ENCODE data around the gene THADA. TPM values are rescaled to one million over a fixed set of nuclear protein-coding genes. Genes with fewer than 3 reads are reported as not detected.

THADA gene
- total RNA-seq, 2 donors from 2014 or later, result 41.1 to 54.3 TPM

GRCh38 chr2:43199492-43200488 is 396.0 kb downstream of the THADA start:
- no peaks in the 10 kb centered on the region for H3K4me1 ChIP-seq (replicated peaks)
- TF ChIP-seq CTCF (IDR thresholded peaks at IDR 0.05), result no peak
- TF ChIP-seq POLR2AphosphoS5 (IDR thresholded peaks at IDR 0.05), result no peak
- TF ChIP-seq POLR2A (IDR thresholded peaks at IDR 0.05), result no peak
- no peaks in the 10 kb centered on the region for H3K27me3 ChIP-seq (replicated peaks; ENCODE audit: insufficient read depth)
- H3K27ac ChIP-seq, result no peak overlapping the region
- no peaks in the 10 kb centered on the region for H3K36me3 ChIP-seq
- intact Hi-C loops (cut with DNase I), result no loop called here
- WGBS, result 78% methylated on average over 16 of the region's 16 CpGs
- no peak overlapping the region for H3K4me3 ChIP-seq
- DNase-seq (ENCODE audit: low spot score), result no peak
- H3K9me3 ChIP-seq, result no peaks in the 10 kb centered on the region

GRCh38 chr2:43198263-43198662 is 397.6 kb downstream of the THADA start:
- Histone ChIP-seq H3K4me1 (replicated peaks) (no peaks in the 10 kb centered on the region), H3K27me3 (replicated peaks; ENCODE audit: insufficient read depth) (no peaks in the 10 kb centered on the region), H3K36me3 (no peaks in the 10 kb centered on the region), H3K27ac (no peak overlapping the region), H3K4me3 (no peak overlapping the region), H3K9me3 (no peaks in the 10 kb centered on the region)
- intact Hi-C loops (cut with DNase I), result no loop called here
- WGBS, result 96% methylated on average over 6 of the region's 6 CpGs
- no peak for DNase-seq (ENCODE audit: low spot score)
- no peak for TF ChIP-seq CTCF (IDR thresholded peaks at IDR 0.05)
- no peak for TF ChIP-seq POLR2A (IDR thresholded peaks at IDR 0.05)
- no peak for TF ChIP-seq POLR2AphosphoS5 (IDR thresholded peaks at IDR 0.05)

- Histone ChIP-seq H3K4me3 (no peak overlapping the region), H3K27me3 (replicated peaks; ENCODE audit: insufficient read depth) (no peaks in the 10 kb centered on the region), H3K9me3 (no peaks in the 10 kb centered on the region), H3K4me1 (replicated peaks) (no peaks in the 10 kb centered on the region), H3K36me3 (no peaks in the 10 kb centered on the region), H3K27ac (no peak overlapping the region)
- TF ChIP-seq POLR2A (IDR thresholded peaks at IDR 0.05), result no peak
- WGBS, result 93% methylated on average over 5 of the region's 5 CpGs
- intact Hi-C loops (cut with DNase I), result no loop called here
- DNase-seq (ENCODE audit: low spot score), result no peak
Observed at GRCh38 chr2:43197588-43197896, 398.3 kb downstream of the THADA start.

GRCh38 chr2:43196768-43197587 is 398.9 kb downstream of the THADA start:
- 75% methylated on average over 12 of the region's 12 CpGs for WGBS
- Histone ChIP-seq H3K27me3 (replicated peaks; ENCODE audit: insufficient read depth) (no peaks in the 10 kb centered on the region), H3K4me3 (no peak overlapping the region), H3K9me3 (no peaks in the 10 kb centered on the region), H3K4me1 (replicated peaks) (no peaks in the 10 kb centered on the region), H3K27ac (no peak overlapping the region), H3K36me3 (no peaks in the 10 kb centered on the region)
- DNase-seq (ENCODE audit: low spot score), result no peak
- intact Hi-C loops (cut with DNase I), result no loop called here
- no peak for TF ChIP-seq CTCF (IDR thresholded peaks at IDR 0.05)
- no peak for TF ChIP-seq POLR2A (IDR thresholded peaks at IDR 0.05)
- no peak for TF ChIP-seq POLR2AphosphoS5 (IDR thresholded peaks at IDR 0.05)

- 67% methylated on average over 12 of the region's 13 CpGs for WGBS
- no peak for DNase-seq (ENCODE audit: low spot score)
- no peaks in the 10 kb centered on the region for H3K4me1 ChIP-seq (replicated peaks)
- H3K9me3 ChIP-seq, result no peaks in the 10 kb centered on the region
- intact Hi-C loops (cut with DNase I), result no loop called here
- no peaks in the 10 kb centered on the region for H3K36me3 ChIP-seq
- TF ChIP-seq CTCF (IDR thresholded peaks at IDR 0.05), result no peak
- TF ChIP-seq POLR2A (IDR thresholded peaks at IDR 0.05), result no peak
- TF ChIP-seq POLR2AphosphoS5 (IDR thresholded peaks at IDR 0.05), result no peak
- no peak overlapping the region for H3K4me3 ChIP-seq
- no peaks in the 10 kb centered on the region for H3K27me3 ChIP-seq (replicated peaks; ENCODE audit: insufficient read depth)
- no peak overlapping the region for H3K27ac ChIP-seq
Observed at GRCh38 chr2:43194121-43194869, 401.5 kb downstream of the THADA start.
